ENCODE measurements around the gene CHMP4B.
A peak's percentile ranks its signal among the peaks of the same experiment; 100 is the strongest.

GRCh38 chr20:33803921-33804337 is 7.2 kb upstream of the CHMP4B start:
- TF ChIP-seq POLR2AphosphoS5 (IDR thresholded peaks at IDR 0.05) (peak in 3 of 4 donors; percentile 14 to 78 (median 65)), CTCF (IDR thresholded peaks at IDR 0.05) (no peak), POLR2A (IDR thresholded peaks at IDR 0.05) (no peak), EP300 (IDR thresholded peaks at IDR 0.05) (no peak)

Measured in sigmoid colon (tissue), 4 donors.